A549 (cell line): ENCODE data around the gene TPD52L1. TPM values are rescaled to one million over a fixed set of nuclear protein-coding genes. Genes with fewer than 3 reads are reported as not detected.

Experiments used
- ATAC-seq, 2 experiments: fragments of 200-7000 bp in 1 of 2; fragments of >200 bp in 1 of 2; cut with Nextera tagmentation in 1 of 2; cut with Tn5 transposase in 1 of 2; 3 replicates each; pipeline versions ENCODE4 v1.8.0 to v1.9.1; 2018 to 2020; ENCODE audit warnings: mild to moderate bottlenecking in 1 of 2, moderate library complexity in 1 of 2
- CTCF ChIA-PET: fragments of 300-600 bp; sonication (Branson Sonifier 250); formaldehyde crosslinking; extraction: SDS; loops from one replicate; lab custom pipeline; 2021; ENCODE audit warnings: antibody characterized with exemption, inconsistent platforms; lab: Yijun Ruan, JAX
- POLR2A ChIA-PET: fragments of 350-600 bp; formaldehyde crosslinking; extraction: SDS; loops from one replicate; lab custom pipeline; 2021; ENCODE audit warnings: antibody characterized with exemption, inconsistent platforms; lab: Yijun Ruan, JAX
- DNase-seq, 2 experiments: peaks; one replicate each; pipeline versions ENCODE4 v3.0.0 to v3.0.0-alpha.2; 2011 to 2016; ENCODE audit warnings: low read depth in 1 of 2, low spot score in 1 of 2
- FAIRE-seq: peaks from 2 replicates; lab custom pipeline; 2011; peaks lifted over from hg19 to GRCh38; lab: Jason Lieb, UNC
- H3K27ac ChIP-seq, 2 experiments: fragments of >200 bp; sonication (Bioruptor Twin); formaldehyde crosslinking; 3 replicates each; pipeline ENCODE4 v1.5.1; 2016 to 2017
- H3K4me1 ChIP-seq: fragments of >200 bp; sonication (Bioruptor Twin); formaldehyde crosslinking; 3 replicates; pipeline ENCODE4 v1.6.1; 2016
- H3K4me2 ChIP-seq: fragments of >200 bp; sonication (Bioruptor Twin); formaldehyde crosslinking; 3 replicates; pipeline ENCODE4 v1.6.1; 2016
- H3K4me3 ChIP-seq: fragments of >200 bp; sonication (Bioruptor Twin); formaldehyde crosslinking; 3 replicates; pipeline ENCODE4 v1.5.1; 2016
- H3K9me3 ChIP-seq: fragments of >200 bp; sonication (Bioruptor Twin); formaldehyde crosslinking; 3 replicates; pipeline ENCODE4 v1.6.1; 2016
- ATOH8 ChIP-seq: fragments of 250-450 bp; sonication (Bioruptor Pico); IDR thresholded peaks from 2 replicates; pipeline ENCODE4 v1.5.0; 2020; ENCODE audit warnings: low read depth, mild to moderate bottlenecking, moderate library complexity
- BCL3 ChIP-seq: fragments of >200 bp; sonication (Bioruptor Twin); formaldehyde crosslinking; IDR thresholded peaks from 3 replicates; pipeline ENCODE4 v1.6.1; 2016
- CBX2 ChIP-seq: fragments of 200-600 bp; sonication (generic); IDR thresholded peaks from 2 replicates; pipeline ENCODE4 v1.6.1; 2016; ENCODE audit warnings: low read depth, mild to moderate bottlenecking, borderline replicate concordance
- CTCF ChIP-seq: fragments of >200 bp; sonication (Bioruptor Twin); formaldehyde crosslinking; IDR thresholded peaks from 3 replicates; pipeline ENCODE4 v1.5.1; 2016
- EHF ChIP-seq: fragments of 250-450 bp; sonication (Bioruptor Pico); IDR thresholded peaks from 2 replicates; pipeline ENCODE4 v1.5.0; 2020; ENCODE audit warnings: mild to moderate bottlenecking
- EP300 ChIP-seq, 2 experiments: fragments of >200 bp; sonication (Bioruptor Twin); formaldehyde crosslinking; IDR thresholded peaks; 2 replicates in 1 of 2; 3 replicates in 1 of 2; pipeline ENCODE4 v1.6.1; 2016 to 2017
- ESRRA ChIP-seq: fragments of 150-350 bp; IDR thresholded peaks from 2 replicates; pipeline ENCODE4 v1.6.1; 2014; ENCODE audit warnings: mild to moderate bottlenecking, low read length, borderline replicate concordance
- FOSB ChIP-seq: fragments of 250-450 bp; sonication (Bioruptor Pico); IDR thresholded peaks from 2 replicates; pipeline ENCODE4 v1.5.0; 2020; ENCODE audit warnings: mild to moderate bottlenecking, moderate library complexity
- HDAC2 ChIP-seq: fragments of 200-600 bp; sonication (generic); IDR thresholded peaks from 2 replicates; pipeline ENCODE4 v1.6.1; 2016
- HOXB5 ChIP-seq: fragments of 250-450 bp; sonication (Bioruptor Pico); IDR thresholded peaks from 2 replicates; pipeline ENCODE4 v1.5.0; 2020; ENCODE audit warnings: mild to moderate bottlenecking, moderate library complexity
- JUN ChIP-seq, 2 experiments: fragments of >200 bp; sonication (Bioruptor Twin); formaldehyde crosslinking; IDR thresholded peaks; 2 replicates in 1 of 2; 3 replicates in 1 of 2; pipeline ENCODE4 v1.6.1; 2016 to 2017
- MAFK ChIP-seq: fragments of 450-650 bp; IDR thresholded peaks from 2 replicates; pipeline ENCODE4 v1.6.1; 2014; ENCODE audit not compliant: partially characterized antibody
- NFE2L2 ChIP-seq: fragments of 150-350 bp; conservative IDR thresholded peaks from 2 replicates; pipeline ENCODE4 v1.6.1; 2014; ENCODE audit warnings: low read length
- NR3C1 ChIP-seq: fragments of >200 bp; sonication (Bioruptor Twin); formaldehyde crosslinking; IDR thresholded peaks from 3 replicates; pipeline ENCODE4 v1.6.1; 2017
- POLR2A ChIP-seq: IDR thresholded peaks from 2 replicates; pipeline ENCODE4 v1.6.1; 2012; ENCODE audit warnings: mild to moderate bottlenecking, low read length
- POLR2AphosphoS2 ChIP-seq: conservative IDR thresholded peaks from 2 replicates; pipeline ENCODE4 v1.6.1; 2012; ENCODE audit warnings: low read length, improper control_type of control experiment, inconsistent platforms
- REST ChIP-seq: fragments of 200-600 bp; sonication (generic); IDR thresholded peaks from 2 replicates; pipeline ENCODE4 v1.6.1; 2016; ENCODE audit warnings: antibody characterized with exemption, mild to moderate bottlenecking, moderate library complexity
- RNF2 ChIP-seq: fragments of 200-600 bp; sonication (generic); IDR thresholded peaks from 2 replicates; pipeline ENCODE4 v1.6.1; 2016; ENCODE audit warnings: low read depth, mild to moderate bottlenecking, antibody characterized with exemption, moderate library complexity, borderline replicate concordance
- TP53 ChIP-seq: fragments of 250-450 bp; sonication (Bioruptor Pico); IDR thresholded peaks from 2 replicates; pipeline ENCODE4 v1.5.0; 2021; ENCODE audit warnings: mild to moderate bottlenecking, moderate library complexity
- ZC3H11A ChIP-seq: fragments of 450-650 bp; IDR thresholded peaks from 2 replicates; pipeline ENCODE4 v1.6.1; 2014; ENCODE audit warnings: antibody characterized with exemption, mild to moderate bottlenecking
- WGBS: methylation state at CpG from one replicate; pipeline ENCODE4 v1.1.6; 2017; ENCODE audit errors: missing lambda C conversion rate; 5-methylcytosine and 5-hydroxymethylcytosine counted together
- polyA plus RNA-seq, 4 experiments: library from polyadenylated mRNA; depleted of rRNA in 3 of 4; stranded (reverse); fragments of >200 nt; fragmentation: RNase III in 1 of 4; extraction: RNeasy Plus Mini Kit Qiagen cat#74134 plus additional on column Dnase treatment in 1 of 4; gene quantifications; 2 replicates in 3 of 4; 3 replicates in 1 of 4; pipeline ENCODE4 v1.2.3, GENCODE V29; 2011 to 2017

Gene TPD52L1
- polyA plus RNA-seq, 2 of the 4 experiments (the other 2 are of a cell fraction): 90.1 to 144 TPM

GRCh38 chr6:125222531-125223455, 69.2 kb downstream of the TPD52L1 start:
- Histone ChIP-seq H3K4me3 (no peak overlapping the region), H3K9me3 (no peaks in the 10 kb centered on the region), H3K4me2 (peak overlapping the region; percentile 60), H3K4me1 (peaks cover 52% of the 10 kb centered on the region), H3K27ac (peak overlapping the region; percentile 65 to 81)
- TF ChIP-seq CBX2 (no peak), CTCF (no peak), FOSB (CRISPR knock-in tag) (no peak), HDAC2 (no peak), REST (no peak), ZC3H11A (no peak), RNF2 (no peak), JUN (IDR thresholded peaks at IDR 0.05) (no peak), MAFK (no peak), BCL3 (no peak), NR3C1 (no peak), EP300 (IDR thresholded peaks at IDR 0.05) (no peak), ESRRA (no peak), POLR2AphosphoS2 (no peak), TP53 (CRISPR knock-in tag) (no peak), ATOH8 (CRISPR knock-in tag) (no peak), HOXB5 (CRISPR knock-in tag) (no peak), NFE2L2 (no peak), EHF (CRISPR knock-in tag) (no peak), POLR2A (no peak)
- WGBS: 62% methylated on average over 4 of the region's 4 CpGs
- ChIA-PET CTCF (interaction anchor here (0.8 to 1.0 kb wide), 2 partner anchors 9 to 31 kb away, joined by 3 to 5 read pairs; no protein-coding TSS in a partner anchor), POLR2A (no interaction called here)
- ATAC-seq (peak in 1 of 2 experiments; percentile 29; a peak in 3 of 6 replicates), DNase-seq (peak in 1 of 2 experiments; percentile 8), FAIRE-seq (no peak)
